SK-N-SH treated with all-trans-retinoic acid at 6 μM for 48 hours (cell line): ENCODE data around the gene DNAJC17.

Experiments
- ATAC-seq: fragments of 200-7000 bp; cut with Tn5 transposase; 3 replicates; pipeline ENCODE4 v1.9.1; 2020; ENCODE audit warnings: mild to moderate bottlenecking, moderate library complexity
- ARNTL ChIP-seq: fragments of 450-650 bp; formaldehyde crosslinking; IDR thresholded peaks from 2 replicates; pipeline ENCODE4 v1.5.0; 2020; ENCODE audit warnings: low read depth, mild to moderate bottlenecking, moderate library complexity, borderline replicate concordance
- BACH2 ChIP-seq: fragments of 250-450 bp; sonication (Bioruptor Pico); IDR thresholded peaks from 2 replicates; pipeline ENCODE4 v1.9.0; 2021; ENCODE audit warnings: mild to moderate bottlenecking, borderline replicate concordance
- CREB5 ChIP-seq: fragments of 250-450 bp; sonication (Bioruptor Pico); IDR thresholded peaks from 2 replicates; pipeline ENCODE4 v1.5.1; 2020; ENCODE audit warnings: low read depth, mild to moderate bottlenecking, moderate library complexity
- CSDC2 ChIP-seq: fragments of 250-450 bp; sonication (Bioruptor Pico); IDR thresholded peaks from 2 replicates; pipeline ENCODE4 v1.5.0; 2020; ENCODE audit warnings: mild to moderate bottlenecking, moderate library complexity
- CSRNP3 ChIP-seq: fragments of 250-450 bp; sonication (Bioruptor Pico); IDR thresholded peaks from 2 replicates; pipeline ENCODE4 v1.5.1; 2021; ENCODE audit warnings: mild to moderate bottlenecking, moderate library complexity
- ESRRG ChIP-seq: fragments of 250-450 bp; sonication (Bioruptor Pico); IDR thresholded peaks from 2 replicates; pipeline ENCODE4 v1.6.1; 2021; ENCODE audit warnings: mild to moderate bottlenecking
- GLIS3 ChIP-seq: fragments of 250-450 bp; sonication (Bioruptor Pico); IDR thresholded peaks from 2 replicates; pipeline ENCODE4 v1.5.0; 2020; ENCODE audit warnings: mild to moderate bottlenecking, moderate library complexity
- ISL1 ChIP-seq: fragments of 250-450 bp; sonication (Bioruptor Pico); IDR thresholded peaks from 2 replicates; pipeline ENCODE4 v2.1.2; 2022; ENCODE audit warnings: mild to moderate bottlenecking, moderate library complexity
- OSR1 ChIP-seq: fragments of 250-450 bp; sonication (Bioruptor Pico); IDR thresholded peaks from 2 replicates; pipeline ENCODE4 v1.8.0; 2022; ENCODE audit warnings: moderate library complexity, mild to moderate bottlenecking, inconsistent platforms
- POU6F1 ChIP-seq: fragments of 250-450 bp; sonication (Bioruptor Pico); IDR thresholded peaks from 2 replicates; pipeline ENCODE4 v1.8.0; 2021; ENCODE audit warnings: low read depth, mild to moderate bottlenecking, moderate library complexity, borderline replicate concordance
- PPARA ChIP-seq: fragments of 250-450 bp; sonication (Bioruptor Pico); IDR thresholded peaks from 2 replicates; pipeline ENCODE4 v1.5.0; 2020; ENCODE audit warnings: mild to moderate bottlenecking, borderline replicate concordance
- RARB ChIP-seq: fragments of 250-450 bp; sonication (Bioruptor Pico); IDR thresholded peaks from 2 replicates; pipeline ENCODE4 v1.8.0; 2021; ENCODE audit warnings: mild to moderate bottlenecking, moderate library complexity
- SNAI2 ChIP-seq: fragments of 250-450 bp; sonication (Bioruptor Pico); IDR thresholded peaks from 2 replicates; pipeline ENCODE4 v1.5.0; 2020; ENCODE audit warnings: mild to moderate bottlenecking, moderate library complexity
- TCF4 ChIP-seq: fragments of 250-450 bp; sonication (Bioruptor Pico); IDR thresholded peaks from 2 replicates; pipeline ENCODE4 v1.8.0; 2021; ENCODE audit warnings: mild to moderate bottlenecking, moderate library complexity, borderline replicate concordance
- TOX ChIP-seq: fragments of 250-450 bp; sonication (Bioruptor Pico); IDR thresholded peaks from 2 replicates; pipeline ENCODE4 v1.8.0; 2021; ENCODE audit warnings: mild to moderate bottlenecking, moderate library complexity, borderline replicate concordance
- TSHZ2 ChIP-seq: fragments of 250-450 bp; sonication (Bioruptor Pico); IDR thresholded peaks from 2 replicates; pipeline ENCODE4 v1.5.0; 2020; ENCODE audit warnings: mild to moderate bottlenecking, moderate library complexity
- ZC3H10 ChIP-seq: fragments of 250-450 bp; sonication (Bioruptor Pico); IDR thresholded peaks from 2 replicates; pipeline ENCODE4 v1.5.1; 2021; ENCODE audit warnings: mild to moderate bottlenecking, moderate library complexity
- ZFP3 ChIP-seq: fragments of 250-450 bp; sonication (Bioruptor Pico); IDR thresholded peaks from 2 replicates; pipeline ENCODE4 v1.5.0; 2020; ENCODE audit warnings: mild to moderate bottlenecking, moderate library complexity
- ZFP30 ChIP-seq: fragments of 450-650 bp; formaldehyde crosslinking; IDR thresholded peaks from 2 replicates; pipeline ENCODE4 v1.5.0; 2022; ENCODE audit warnings: mild to moderate bottlenecking, moderate library complexity
- ZNF565 ChIP-seq: fragments of 450-650 bp; formaldehyde crosslinking; conservative IDR thresholded peaks from 2 replicates; pipeline ENCODE4 v1.5.0; 2020; ENCODE audit warnings: low read depth, mild to moderate bottlenecking, moderate library complexity
- ZNF70 ChIP-seq: fragments of 450-650 bp; formaldehyde crosslinking; IDR thresholded peaks from 2 replicates; pipeline ENCODE4 v1.5.0; 2020; ENCODE audit warnings: mild to moderate bottlenecking, moderate library complexity
- ZNF8 ChIP-seq: fragments of 450-650 bp; formaldehyde crosslinking; IDR thresholded peaks from 2 replicates; pipeline ENCODE4 v1.5.0; 2020; ENCODE audit warnings: mild to moderate bottlenecking, moderate library complexity

Gene DNAJC17

GRCh38 chr15:40846841-40847222 is 39.6 kb upstream of the DNAJC17 start:
- TF ChIP-seq CSDC2 (no peak), ZNF70 (CRISPR knock-in tag) (no peak), ZFP30 (CRISPR knock-in tag) (no peak)
- ATAC-seq: no peak

GRCh38 chr15:40845511-40846284 is 38.4 kb upstream of the DNAJC17 start:
- TF ChIP-seq ISL1 (CRISPR knock-in tag): no peak
- TF ChIP-seq TOX (CRISPR knock-in tag): no peak
- no peak for TF ChIP-seq ZNF8 (CRISPR knock-in tag)
- no peak for TF ChIP-seq ESRRG (CRISPR knock-in tag)
- no peak for TF ChIP-seq CSRNP3 (CRISPR knock-in tag)
- TF ChIP-seq BACH2 (CRISPR knock-in tag): no peak
- TF ChIP-seq TCF4: no peak
- TF ChIP-seq ZFP30 (CRISPR knock-in tag): no peak
- no peak for TF ChIP-seq ZNF565 (CRISPR knock-in tag)
- TF ChIP-seq GLIS3: no peak
- TF ChIP-seq ARNTL (CRISPR knock-in tag): no peak
- TF ChIP-seq TSHZ2 (CRISPR knock-in tag): no peak
- no peak for TF ChIP-seq ZNF70 (CRISPR knock-in tag)
- no peak for TF ChIP-seq SNAI2 (CRISPR knock-in tag)
- TF ChIP-seq CREB5 (CRISPR knock-in tag): no peak
- no peak for TF ChIP-seq PPARA (CRISPR knock-in tag)
- TF ChIP-seq POU6F1 (CRISPR knock-in tag): no peak
- no peak for TF ChIP-seq ZC3H10
- no peak for TF ChIP-seq ZFP3 (CRISPR knock-in tag)
- no peak for TF ChIP-seq CSDC2
- ATAC-seq: no peak

GRCh38 chr15:40845036-40845435 is 37.8 kb upstream of the DNAJC17 start:
- ATAC-seq: no peak
- TF ChIP-seq TCF4 (no peak), ZFP3 (CRISPR knock-in tag) (no peak), CREB5 (CRISPR knock-in tag) (no peak), OSR1 (no peak), RARB (CRISPR knock-in tag) (no peak), POU6F1 (CRISPR knock-in tag) (no peak)
